Loucy (cell line): ENCODE measurements around the gene ALKBH5.

Experiments
- EZH2phosphoT487 ChIP-seq: fragments of 200-600 bp; IDR thresholded peaks from 2 replicates; pipeline ENCODE4 v1.6.1; 2018; ENCODE audit warnings: antibody characterized with exemption, mild to moderate bottlenecking, moderate library complexity, borderline replicate concordance
- TF ChIP-seq, protein P1 (sequence below): fragments of 200-600 bp; sonication (generic); conservative IDR thresholded peaks from 2 replicates; pipeline ENCODE4 v1.5.1; 2014; ENCODE audit warnings: mild to moderate bottlenecking, antibody characterized with exemption, low read length

DNA sequence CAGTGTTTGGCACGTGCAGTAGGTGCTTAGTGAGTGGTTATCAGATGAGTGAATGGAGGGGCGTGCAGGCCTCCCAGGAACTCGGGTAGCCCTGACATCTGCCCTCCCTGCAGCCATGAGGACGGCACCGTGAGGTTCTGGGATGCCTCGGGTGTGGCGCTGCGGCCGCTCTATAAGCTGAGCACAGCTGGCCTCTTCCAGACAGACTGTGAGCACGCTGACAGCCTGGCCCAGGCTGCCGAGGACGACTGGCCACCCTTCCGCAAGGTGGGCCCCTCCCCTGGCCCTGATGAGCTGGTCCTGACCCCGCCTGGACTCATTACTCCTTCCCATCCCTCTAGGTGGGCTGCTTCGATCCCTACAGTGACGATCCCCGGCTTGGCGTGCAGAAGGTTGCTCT is 52.9 kb downstream of the ALKBH5 start:
- TF ChIP-seq, protein P1, sequence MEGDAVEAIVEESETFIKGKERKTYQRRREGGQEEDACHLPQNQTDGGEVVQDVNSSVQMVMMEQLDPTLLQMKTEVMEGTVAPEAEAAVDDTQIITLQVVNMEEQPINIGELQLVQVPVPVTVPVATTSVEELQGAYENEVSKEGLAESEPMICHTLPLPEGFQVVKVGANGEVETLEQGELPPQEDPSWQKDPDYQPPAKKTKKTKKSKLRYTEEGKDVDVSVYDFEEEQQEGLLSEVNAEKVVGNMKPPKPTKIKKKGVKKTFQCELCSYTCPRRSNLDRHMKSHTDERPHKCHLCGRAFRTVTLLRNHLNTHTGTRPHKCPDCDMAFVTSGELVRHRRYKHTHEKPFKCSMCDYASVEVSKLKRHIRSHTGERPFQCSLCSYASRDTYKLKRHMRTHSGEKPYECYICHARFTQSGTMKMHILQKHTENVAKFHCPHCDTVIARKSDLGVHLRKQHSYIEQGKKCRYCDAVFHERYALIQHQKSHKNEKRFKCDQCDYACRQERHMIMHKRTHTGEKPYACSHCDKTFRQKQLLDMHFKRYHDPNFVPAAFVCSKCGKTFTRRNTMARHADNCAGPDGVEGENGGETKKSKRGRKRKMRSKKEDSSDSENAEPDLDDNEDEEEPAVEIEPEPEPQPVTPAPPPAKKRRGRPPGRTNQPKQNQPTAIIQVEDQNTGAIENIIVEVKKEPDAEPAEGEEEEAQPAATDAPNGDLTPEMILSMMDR = no peak
- TF ChIP-seq EZH2phosphoT487 = no peak
